H9 (cell line): ENCODE data around the gene FAM3C. TPM values are rescaled to one million over a fixed set of nuclear protein-coding genes. Genes with fewer than 3 reads are reported as not detected.

ENCODE experiments used
- DNase-seq: peaks from one replicate; pipeline ENCODE4 v3.0.0-alpha.2; 2017
- H2AFZ ChIP-seq: one replicate; pipeline ENCODE4 v1.6.1; 2013; ENCODE audit warnings: mild to moderate bottlenecking, low read length, control low read depth, moderate library complexity
- H2AK5ac ChIP-seq: 2 replicates; pipeline ENCODE4 v1.6.1; 2013; ENCODE audit warnings: low read length, control low read depth, mixed read lengths; ENCODE audit not compliant: insufficient read length
- H2BK120ac ChIP-seq: one replicate; pipeline ENCODE4 v1.6.1; 2013; ENCODE audit warnings: low read depth, mild to moderate bottlenecking, low read length, control low read depth, inconsistent platforms; ENCODE audit not compliant: poor library complexity, severe bottlenecking
- H2BK12ac ChIP-seq: 2 replicates; pipeline ENCODE4 v1.6.1; 2013; ENCODE audit warnings: low read length, control low read depth, mixed read lengths, low read depth; ENCODE audit not compliant: insufficient read length
- H2BK15ac ChIP-seq: 2 replicates; pipeline ENCODE4 v1.6.1; 2013; ENCODE audit warnings: low read depth, low read length, control low read depth
- H2BK20ac ChIP-seq: one replicate; pipeline ENCODE4 v1.6.1; 2013; ENCODE audit warnings: low read depth, mild to moderate bottlenecking, low read length, control low read depth, inconsistent platforms; ENCODE audit not compliant: poor library complexity, severe bottlenecking
- H2BK5ac ChIP-seq: 2 replicates; pipeline ENCODE4 v1.6.1; 2013; ENCODE audit warnings: low read length, control low read depth, mixed read lengths; ENCODE audit not compliant: insufficient read length
- H3K14ac ChIP-seq: 2 replicates; pipeline ENCODE4 v1.6.1; 2013; ENCODE audit warnings: low read length, control low read depth; ENCODE audit not compliant: insufficient read depth
- H3K18ac ChIP-seq: 2 replicates; pipeline ENCODE4 v1.6.1; 2013; ENCODE audit warnings: low read depth, mild to moderate bottlenecking, mixed read lengths, low read length, control low read depth; ENCODE audit not compliant: insufficient read length
- H3K23ac ChIP-seq: 2 replicates; pipeline ENCODE4 v1.6.1; 2013; ENCODE audit warnings: low read length, control low read depth, mixed read lengths, low read depth; ENCODE audit not compliant: insufficient read length
- H3K23me2 ChIP-seq: 2 replicates; pipeline ENCODE4 v1.6.1; 2013; ENCODE audit warnings: low read depth, mild to moderate bottlenecking, mixed read lengths, low read length, control low read depth; ENCODE audit not compliant: insufficient read length, poor library complexity, severe bottlenecking
- H3K27ac ChIP-seq: 2 replicates; pipeline ENCODE4 v1.5.1; 2013; ENCODE audit warnings: low read length, control low read depth, mixed read lengths, low read depth; ENCODE audit not compliant: insufficient read length
- H3K27me3 ChIP-seq: 2 replicates; pipeline ENCODE4 v1.6.1; 2013; ENCODE audit warnings: low read length, control low read depth, inconsistent platforms; ENCODE audit not compliant: insufficient read depth
- H3K4ac ChIP-seq: 2 replicates; pipeline ENCODE4 v1.6.1; 2013; ENCODE audit warnings: low read depth, mild to moderate bottlenecking, control low read depth, inconsistent platforms, low read length, moderate library complexity
- H3K4me1 ChIP-seq: 2 replicates; pipeline ENCODE4 v1.6.1; 2013; ENCODE audit warnings: low read length, control low read depth, inconsistent platforms; ENCODE audit not compliant: insufficient read depth
- H3K4me2 ChIP-seq: 2 replicates; pipeline ENCODE4 v1.6.1; 2013; ENCODE audit warnings: low read length, control low read depth, mixed read lengths; ENCODE audit not compliant: insufficient read length, insufficient read depth
- H3K56ac ChIP-seq: 2 replicates; pipeline ENCODE4 v1.6.1; 2013; ENCODE audit warnings: low read depth, mild to moderate bottlenecking, mixed read lengths, low read length, control low read depth; ENCODE audit not compliant: insufficient read length
- H3K79me1 ChIP-seq: 2 replicates; pipeline ENCODE4 v1.6.1; 2013; ENCODE audit warnings: low read depth, mild to moderate bottlenecking, moderate library complexity, low read length, control low read depth, inconsistent platforms; ENCODE audit not compliant: insufficient read depth, poor library complexity, severe bottlenecking
- H3K79me2 ChIP-seq: 2 replicates; pipeline ENCODE4 v1.6.1; 2013; ENCODE audit warnings: low read length, control low read depth, inconsistent platforms; ENCODE audit not compliant: insufficient read depth
- H3K9ac ChIP-seq: 2 replicates; pipeline ENCODE4 v1.6.1; 2013; ENCODE audit warnings: low read length, control low read depth, mixed read lengths; ENCODE audit not compliant: insufficient read length; ENCODE audit errors: extremely low read depth
- H3K9me3 ChIP-seq: one replicate; pipeline ENCODE4 v1.6.1; 2013; ENCODE audit warnings: low read depth, low read length, inconsistent platforms; ENCODE audit not compliant: control insufficient read depth
- H3T11ph ChIP-seq: one replicate; pipeline ENCODE4 v1.6.1; 2013; ENCODE audit warnings: mild to moderate bottlenecking, low read length, control low read depth, inconsistent platforms
- H4K20me1 ChIP-seq: one replicate; pipeline ENCODE4 v1.6.1; 2013; ENCODE audit not compliant: control insufficient read depth, insufficient read length, insufficient read depth
- H4K5ac ChIP-seq: 2 replicates; pipeline ENCODE4 v1.6.1; 2013; ENCODE audit warnings: low read depth, mild to moderate bottlenecking, mixed read lengths, low read length, control low read depth; ENCODE audit not compliant: insufficient read length
- H4K8ac ChIP-seq: replicated peaks from 2 replicates; pipeline ENCODE4 v1.6.1; 2013; ENCODE audit warnings: low read length, control low read depth, mixed read lengths, low read depth; ENCODE audit not compliant: insufficient read length
- H4K91ac ChIP-seq: 2 replicates; pipeline ENCODE4 v1.6.1; 2013; ENCODE audit warnings: low read depth, mild to moderate bottlenecking, moderate library complexity, mixed read lengths, low read length, control low read depth; ENCODE audit not compliant: insufficient read length
- H3K27ac Mint-ChIP-seq, 3 experiments: 2 replicates in 2 of 3; 3 replicates in 1 of 3; pipeline ENCODE4 v1.8.0; 2020 to 2021; ENCODE audit warnings: mixed read lengths in 3 of 3, mild to moderate bottlenecking in 1 of 3, moderate library complexity in 1 of 3
- H3K27me3 Mint-ChIP-seq: 2 replicates; pipeline ENCODE4 v1.8.0; 2021; ENCODE audit warnings: low read depth, mild to moderate bottlenecking, moderate library complexity, mixed read lengths
- H3K36me3 Mint-ChIP-seq, 3 experiments: 2 replicates in 2 of 3; 3 replicates in 1 of 3; pipeline ENCODE4 v1.8.0; 2020 to 2021; ENCODE audit warnings: low read depth in 3 of 3, mixed read lengths in 3 of 3; ENCODE audit not compliant: insufficient read depth in 1 of 3
- H3K4me1 Mint-ChIP-seq, 2 experiments: 2 replicates each; pipeline ENCODE4 v1.8.0; 2020; ENCODE audit warnings: mixed read lengths in 2 of 2
- H3K4me3 Mint-ChIP-seq, 2 experiments: 2 replicates in 1 of 2; 3 replicates in 1 of 2; pipeline ENCODE4 v1.8.0; 2020 to 2021; ENCODE audit warnings: mild to moderate bottlenecking in 2 of 2, mixed read lengths in 2 of 2, moderate library complexity in 1 of 2
- H3K9me3 Mint-ChIP-seq, 2 experiments: 2 replicates in 1 of 2; 3 replicates in 1 of 2; pipeline ENCODE4 v1.8.0; 2020; ENCODE audit warnings: mild to moderate bottlenecking in 2 of 2, mixed read lengths in 2 of 2, moderate library complexity in 1 of 2
- CTCF ChIP-seq: fragments of 200-600 bp; sonication (generic); conservative IDR thresholded peaks from 3 replicates; pipeline ENCODE4 v1.8.0; 2021; ENCODE audit warnings: antibody characterized with exemption, mild to moderate bottlenecking
- WGBS: extraction: QIAGEN DNeasy Blood & Tissue Kit; methylation state at CpG from one replicate; pipeline ENCODE4 v1.1.7; 2013; ENCODE audit warnings: missing lambda C conversion rate, low lambda C conversion rate, mixed read lengths; ENCODE audit not compliant: insufficient read length; ENCODE audit errors: extremely low coverage; 5-methylcytosine and 5-hydroxymethylcytosine counted together
- total RNA-seq: library from RNA; stranded (reverse); gene quantifications from 2 replicates; pipeline ENCODE4 v1.2.1, GENCODE V29; 2021

FAM3C gene
- total RNA-seq, 1 experiment from 2014 or later = 64.5 TPM

GRCh38 chr7:121406944-121407343 lies 10.8 kb upstream of the FAM3C start:
- no peak overlapping the region for H2BK20ac ChIP-seq
- no peaks in the 10 kb centered on the region for H3K23me2 ChIP-seq
- no peaks in the 10 kb centered on the region for H3K9me3 ChIP-seq
- H3K56ac ChIP-seq = no peak overlapping the region
- H4K20me1 ChIP-seq = no peaks in the 10 kb centered on the region
- Mint-ChIP-seq H3K4me1 (peaks cover 3 to 9% of the 10 kb centered on the region in 2 experiments), H3K36me3 (no peaks in the 10 kb centered on the region), H3K27ac (peak overlapping the region in 1 of 3 experiments; percentile 65; a peak in 1 of 7 replicates), H3K9me3 (no peaks in the 10 kb centered on the region), H3K27me3 (no peaks in the 10 kb centered on the region), H3K4me3 (no peak overlapping the region)
- no peak overlapping the region for H4K5ac ChIP-seq
- no CpG with 5 or more reads among the region's 2 CpGs for WGBS
- no peak overlapping the region for H3K27ac ChIP-seq
- H2AFZ ChIP-seq = no peak overlapping the region
- H3K14ac ChIP-seq = no peak overlapping the region
- no peak for TF ChIP-seq CTCF
- no peak overlapping the region for H3K9ac ChIP-seq
- H2BK120ac ChIP-seq = no peak overlapping the region
- H3T11ph ChIP-seq = no peak overlapping the region
- no peaks in the 10 kb centered on the region for H3K27me3 ChIP-seq
- no peak overlapping the region for H2BK5ac ChIP-seq
- H3K4me1 ChIP-seq = no peaks in the 10 kb centered on the region
- no peaks in the 10 kb centered on the region for H3K79me1 ChIP-seq
- H2AK5ac ChIP-seq = no peak overlapping the region
- no peak for DNase-seq
- H3K18ac ChIP-seq = no peak overlapping the region
- H4K8ac ChIP-seq = no peak overlapping the region
- H4K91ac ChIP-seq = no peak overlapping the region
- H2BK12ac ChIP-seq = no peak overlapping the region
- no peak overlapping the region for H2BK15ac ChIP-seq
- H3K23ac ChIP-seq = no peak overlapping the region
- H3K4ac ChIP-seq = no peak overlapping the region
- H3K4me2 ChIP-seq = no peak overlapping the region
- no peaks in the 10 kb centered on the region for H3K79me2 ChIP-seq
